NCI-H774 (cell line): ENCODE measurements around the gene TGIF2.
"Not testable (repeated sequence)": the region's sequence is repeated elsewhere in the genome, so short reads cannot be mapped to it uniquely, and the experiment has no call there.

Source experiments
- DNase-seq: peaks from one replicate; lab custom pipeline; 2025; lab: John Stamatoyannopoulos, UW

The TGIF2 gene

GRCh38 chr20:36547186-36548005, 26.0 kb upstream of the TGIF2 start:
- no peak for DNase-seq

- no peak for DNase-seq
Observed at GRCh38 chr20:36548006-36548315, 25.4 kb upstream of the TGIF2 start.

- DNase-seq: no peak
Observed at GRCh38 chr20:36548704-36549627, 24.4 kb upstream of the TGIF2 start.

- DNase-seq: no peak
Observed at GRCh38 chr20:36549628-36549941, 23.8 kb upstream of the TGIF2 start.

- DNase-seq: no peak
Observed at GRCh38 chr20:36549942-36550789, 23.2 kb upstream of the TGIF2 start.

- no peak for DNase-seq
Observed at GRCh38 chr20:36550790-36551299, 22.6 kb upstream of the TGIF2 start.

GRCh38 chr20:36555248-36555647, 18.1 kb upstream of the TGIF2 start:
- DNase-seq: no peak

- no peak for DNase-seq
Observed at GRCh38 chr20:36562724-36563123, 10.7 kb upstream of the TGIF2 start.

- no peak for DNase-seq
Observed at GRCh38 chr20:36563374-36563773, 10.0 kb upstream of the TGIF2 start.

GRCh38 chr20:36564078-36564725, 9.2 kb upstream of the TGIF2 start:
- not testable (repeated sequence) for DNase-seq

GRCh38 chr20:36564726-36565121, 8.7 kb upstream of the TGIF2 start:
- not testable (repeated sequence) for DNase-seq

- DNase-seq: no peak
Observed at GRCh38 chr20:36565520-36565919, 7.9 kb upstream of the TGIF2 start.

- no peak for DNase-seq
Observed at GRCh38 chr20:36569847-36570429, 3.5 kb upstream of the TGIF2 start.

- DNase-seq: no peak
Observed at GRCh38 chr20:36571564-36572504, 1.6 kb upstream of the TGIF2 start.

GRCh38 chr20:36572701-36573102, 695 bp upstream of the TGIF2 start:
- DNase-seq: no peak

- DNase-seq: no peak
Observed at GRCh38 chr20:36573798-36574365, 485 bp downstream of the TGIF2 start.

GRCh38 chr20:36574366-36575135, 1.2 kb downstream of the TGIF2 start:
- DNase-seq: no peak

- no peak for DNase-seq
Observed at GRCh38 chr20:36576081-36576445, 2.7 kb downstream of the TGIF2 start.
